Transverse colon (tissue), 3 donors: ENCODE data around the gene KANSL3.

ENCODE experiments used
- EP300 ChIP-seq: sonication (generic); formaldehyde crosslinking; IDR thresholded peaks from one replicate; pipeline ENCODE4 v1.6.1; 2017; ENCODE audit warnings: antibody characterized with exemption, low read depth
- POLR2A ChIP-seq: fragments of 450-650 bp; IDR thresholded peaks from one replicate; pipeline ENCODE4 v1.6.1; 2016; ENCODE audit warnings: antibody characterized with exemption, mild to moderate bottlenecking, moderate library complexity
- TF ChIP-seq, protein P1 (sequence below), 5 experiments: fragments of 200-600 bp in 3 of 5; fragments of 450-650 bp in 2 of 5; sonication (generic) in 3 of 5; IDR thresholded peaks; 1 replicate in 2 of 5; 2 replicates in 3 of 5; pipeline ENCODE4 v1.5.1; 2016 to 2017; ENCODE audit warnings: antibody characterized with exemption in 5 of 5, inconsistent platforms in 3 of 5, mild to moderate bottlenecking in 2 of 5, moderate library complexity in 1 of 5

DNA sequence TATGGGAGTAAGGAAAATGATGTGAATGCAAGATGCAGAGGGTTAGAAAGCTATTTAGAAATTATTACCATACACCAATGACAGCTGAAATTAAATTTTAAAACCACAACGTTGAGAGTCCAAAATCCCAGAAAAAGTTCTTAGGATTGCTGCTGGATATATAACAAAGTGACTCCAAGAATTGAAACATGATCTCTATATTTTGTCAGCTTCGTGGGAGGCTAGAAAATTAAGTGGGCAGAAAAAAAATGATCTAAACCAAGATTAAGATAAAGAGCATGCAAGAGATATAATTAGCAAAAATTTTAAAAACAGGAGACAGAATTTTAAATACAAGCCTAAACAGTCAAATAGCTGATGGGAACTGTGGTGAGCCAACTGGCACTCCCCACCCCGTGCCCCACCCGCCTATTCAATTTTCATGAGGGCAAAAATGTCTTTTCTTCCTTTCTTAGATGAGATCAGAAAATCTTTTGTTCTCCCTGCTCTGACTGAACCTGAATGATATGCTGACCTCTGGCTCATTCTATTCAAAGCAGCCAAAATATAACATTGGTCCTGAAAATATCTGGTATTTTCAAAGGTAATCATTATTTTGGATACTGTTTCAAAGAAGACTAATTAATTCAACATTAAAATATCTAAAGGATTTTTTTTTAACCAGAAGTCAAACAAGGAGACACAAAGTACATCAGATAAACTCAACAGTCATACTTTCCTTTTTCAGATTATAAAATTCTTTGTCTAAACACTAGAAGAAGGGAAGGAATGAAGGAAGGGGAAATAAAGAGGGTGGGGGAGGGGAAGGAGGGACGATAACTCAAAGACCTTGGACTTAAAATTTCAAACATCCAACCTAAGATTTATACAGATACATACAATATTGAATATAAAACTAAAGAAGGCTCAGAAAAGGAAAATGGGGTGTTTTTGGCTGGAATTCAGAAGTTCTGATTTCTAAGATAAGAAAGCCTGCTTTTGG, 12.2 kb downstream of the KANSL3 start:
- TF ChIP-seq EP300 (no peak), POLR2A (no peak)
- TF ChIP-seq, protein P1, sequence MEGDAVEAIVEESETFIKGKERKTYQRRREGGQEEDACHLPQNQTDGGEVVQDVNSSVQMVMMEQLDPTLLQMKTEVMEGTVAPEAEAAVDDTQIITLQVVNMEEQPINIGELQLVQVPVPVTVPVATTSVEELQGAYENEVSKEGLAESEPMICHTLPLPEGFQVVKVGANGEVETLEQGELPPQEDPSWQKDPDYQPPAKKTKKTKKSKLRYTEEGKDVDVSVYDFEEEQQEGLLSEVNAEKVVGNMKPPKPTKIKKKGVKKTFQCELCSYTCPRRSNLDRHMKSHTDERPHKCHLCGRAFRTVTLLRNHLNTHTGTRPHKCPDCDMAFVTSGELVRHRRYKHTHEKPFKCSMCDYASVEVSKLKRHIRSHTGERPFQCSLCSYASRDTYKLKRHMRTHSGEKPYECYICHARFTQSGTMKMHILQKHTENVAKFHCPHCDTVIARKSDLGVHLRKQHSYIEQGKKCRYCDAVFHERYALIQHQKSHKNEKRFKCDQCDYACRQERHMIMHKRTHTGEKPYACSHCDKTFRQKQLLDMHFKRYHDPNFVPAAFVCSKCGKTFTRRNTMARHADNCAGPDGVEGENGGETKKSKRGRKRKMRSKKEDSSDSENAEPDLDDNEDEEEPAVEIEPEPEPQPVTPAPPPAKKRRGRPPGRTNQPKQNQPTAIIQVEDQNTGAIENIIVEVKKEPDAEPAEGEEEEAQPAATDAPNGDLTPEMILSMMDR (IDR thresholded peaks at IDR 0.05): no peak
